Measurements from ENCODE around the gene SERPINI2.
A peak's percentile ranks its signal among the peaks of the same experiment; 100 is the strongest.

Gene SERPINI2

DNA sequence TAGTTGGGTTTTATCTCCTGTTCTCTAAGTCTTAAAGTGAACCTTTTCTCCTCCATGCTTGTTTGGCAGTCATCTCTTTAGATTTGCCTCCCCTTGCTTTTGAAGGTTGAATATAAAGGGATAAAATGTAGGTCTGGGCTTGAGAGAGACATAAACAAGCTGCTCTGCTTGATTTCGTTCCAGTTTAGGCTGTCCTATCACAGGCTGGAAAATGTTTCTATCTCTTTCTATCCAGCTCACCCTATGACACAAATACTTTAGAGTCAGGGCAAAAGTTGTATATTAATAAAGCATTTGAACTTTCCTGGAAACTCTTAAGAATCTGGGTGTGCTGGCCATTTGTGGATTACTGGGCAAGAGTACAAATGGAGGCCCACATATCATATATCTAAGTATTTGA, 64.2 kb downstream of the SERPINI2 start:
- H3K9me3 ChIP-seq (ENCODE audit: control insufficient read depth, insufficient read depth, low read length): no peaks in the 10 kb centered on the region
- H3K27me3 ChIP-seq (ENCODE audit: control insufficient read depth, low read length): no peaks in the 10 kb centered on the region; the same call in 1 of the 2 replicates
- H3K4me1 ChIP-seq (ENCODE audit: control insufficient read depth, low read length): no peaks in the 10 kb centered on the region
- no peak overlapping the region for H3K27ac ChIP-seq (ENCODE audit: low read depth, low read length)
- no peak overlapping the region for H3K4me3 ChIP-seq (ENCODE audit: low read length)
- H3K4me2 ChIP-seq (ENCODE audit: low read length): no peak overlapping the region
- no peak for TF ChIP-seq EZH2phosphoT487 (IDR thresholded peaks at IDR 0.05; ENCODE audit: borderline replicate concordance, low read length)
- TF ChIP-seq, protein P1, sequence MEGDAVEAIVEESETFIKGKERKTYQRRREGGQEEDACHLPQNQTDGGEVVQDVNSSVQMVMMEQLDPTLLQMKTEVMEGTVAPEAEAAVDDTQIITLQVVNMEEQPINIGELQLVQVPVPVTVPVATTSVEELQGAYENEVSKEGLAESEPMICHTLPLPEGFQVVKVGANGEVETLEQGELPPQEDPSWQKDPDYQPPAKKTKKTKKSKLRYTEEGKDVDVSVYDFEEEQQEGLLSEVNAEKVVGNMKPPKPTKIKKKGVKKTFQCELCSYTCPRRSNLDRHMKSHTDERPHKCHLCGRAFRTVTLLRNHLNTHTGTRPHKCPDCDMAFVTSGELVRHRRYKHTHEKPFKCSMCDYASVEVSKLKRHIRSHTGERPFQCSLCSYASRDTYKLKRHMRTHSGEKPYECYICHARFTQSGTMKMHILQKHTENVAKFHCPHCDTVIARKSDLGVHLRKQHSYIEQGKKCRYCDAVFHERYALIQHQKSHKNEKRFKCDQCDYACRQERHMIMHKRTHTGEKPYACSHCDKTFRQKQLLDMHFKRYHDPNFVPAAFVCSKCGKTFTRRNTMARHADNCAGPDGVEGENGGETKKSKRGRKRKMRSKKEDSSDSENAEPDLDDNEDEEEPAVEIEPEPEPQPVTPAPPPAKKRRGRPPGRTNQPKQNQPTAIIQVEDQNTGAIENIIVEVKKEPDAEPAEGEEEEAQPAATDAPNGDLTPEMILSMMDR (IDR thresholded peaks at IDR 0.05; ENCODE audit: low read depth, low read length, poor library complexity, severe bottlenecking): no peak
- no peaks in the 10 kb centered on the region for H4K20me1 ChIP-seq (ENCODE audit: control insufficient read depth, insufficient read depth, low read depth, low read length)
- no peaks in the 10 kb centered on the region for H3K9me2 ChIP-seq (replicated peaks; ENCODE audit: control insufficient read depth, low read length)
- no peaks in the 10 kb centered on the region for H3F3A ChIP-seq (ENCODE audit: control insufficient read depth, insufficient read depth)
- H3K36me3 ChIP-seq (ENCODE audit: control insufficient read depth, low read length): no peaks in the 10 kb centered on the region
- H3K79me2 ChIP-seq (ENCODE audit: control insufficient read depth, low read length): no peaks in the 10 kb centered on the region

DNA sequence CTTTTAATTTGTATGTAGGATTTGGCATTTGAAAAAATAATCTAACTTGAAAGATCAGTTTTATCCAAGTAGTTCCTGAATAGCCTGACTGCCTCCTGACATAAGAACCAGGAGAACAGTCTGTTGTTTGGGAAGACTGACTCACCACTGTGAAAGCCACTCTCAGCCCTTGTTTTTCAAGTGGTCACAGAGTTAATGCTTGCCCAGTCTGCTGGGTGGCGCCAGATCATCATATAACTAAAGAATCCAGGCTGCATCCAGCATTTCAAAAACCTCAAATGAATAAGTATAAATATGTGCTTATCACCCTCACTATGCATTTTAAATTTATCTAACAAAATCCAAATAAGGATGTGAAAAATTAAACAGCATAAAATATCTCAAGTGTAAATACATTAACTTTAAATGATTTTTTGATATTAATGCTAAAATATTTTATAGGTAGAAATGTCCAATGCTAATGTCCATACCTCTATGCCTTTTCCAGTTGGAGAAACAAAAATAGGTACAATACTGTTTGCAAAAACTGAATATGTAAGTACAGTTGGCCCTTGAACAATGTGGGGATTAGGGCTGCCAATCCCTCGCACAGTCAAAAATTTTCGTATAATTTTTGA, 66.9 kb downstream of the SERPINI2 start:
- TF ChIP-seq, protein P1 (IDR thresholded peaks at IDR 0.05; ENCODE audit: low read depth, low read length, poor library complexity, severe bottlenecking): peak; percentile 58
- no peak for TF ChIP-seq EZH2phosphoT487 (IDR thresholded peaks at IDR 0.05; ENCODE audit: borderline replicate concordance, low read length)
- H3K36me3 ChIP-seq (ENCODE audit: control insufficient read depth, low read length): no peaks in the 10 kb centered on the region
- no peaks in the 10 kb centered on the region for H3K4me1 ChIP-seq (ENCODE audit: control insufficient read depth, low read length)
- H3K27ac ChIP-seq (ENCODE audit: low read depth, low read length): no peak overlapping the region
- no peaks in the 10 kb centered on the region for H3F3A ChIP-seq (ENCODE audit: control insufficient read depth, insufficient read depth)
- no peak overlapping the region for H3K4me2 ChIP-seq (ENCODE audit: low read length)
- H4K20me1 ChIP-seq (ENCODE audit: control insufficient read depth, insufficient read depth, low read depth, low read length): no peaks in the 10 kb centered on the region
- no peaks in the 10 kb centered on the region for H3K9me3 ChIP-seq (ENCODE audit: control insufficient read depth, insufficient read depth, low read length)
- no peaks in the 10 kb centered on the region for H3K79me2 ChIP-seq (ENCODE audit: control insufficient read depth, low read length)
- no peaks in the 10 kb centered on the region; the same call in 1 of the 2 replicates for H3K27me3 ChIP-seq (ENCODE audit: control insufficient read depth, low read length)
- H3K4me3 ChIP-seq (ENCODE audit: low read length): no peak overlapping the region
- H3K9me2 ChIP-seq (replicated peaks; ENCODE audit: control insufficient read depth, low read length): no peaks in the 10 kb centered on the region

DNA sequence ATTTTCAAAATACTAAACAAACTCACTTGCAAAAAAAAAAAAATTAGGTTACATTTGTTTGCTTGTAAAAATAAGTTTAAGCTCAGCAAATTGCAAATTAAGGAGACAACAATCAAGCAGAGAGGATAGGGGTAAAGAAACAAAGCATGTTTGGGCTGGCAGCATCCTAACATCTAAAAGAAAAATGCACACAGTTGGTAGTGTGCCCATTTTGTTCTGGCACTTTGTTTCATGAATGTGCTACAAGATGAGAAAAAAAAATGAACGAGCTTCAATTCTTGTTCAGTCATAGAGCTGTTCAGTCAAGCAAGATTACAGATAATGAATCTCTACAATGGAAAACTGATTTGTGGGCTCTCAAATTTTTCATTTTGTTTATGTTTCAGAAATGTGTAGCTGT, 76.0 kb downstream of the SERPINI2 start:
- no peak for TF ChIP-seq EZH2phosphoT487 (IDR thresholded peaks at IDR 0.05; ENCODE audit: borderline replicate concordance, low read length)
- TF ChIP-seq, protein P1 (IDR thresholded peaks at IDR 0.05; ENCODE audit: low read depth, low read length, poor library complexity, severe bottlenecking): no peak
- H3K9me3 ChIP-seq (ENCODE audit: control insufficient read depth, insufficient read depth, low read length): no peaks in the 10 kb centered on the region
- H3K27me3 ChIP-seq (ENCODE audit: control insufficient read depth, low read length): peaks cover 6% of the 10 kb centered on the region; the same call in 1 of the 2 replicates
- no peaks in the 10 kb centered on the region for H3K79me2 ChIP-seq (ENCODE audit: control insufficient read depth, low read length)
- no peak overlapping the region for H3K4me2 ChIP-seq (ENCODE audit: low read length)
- no peaks in the 10 kb centered on the region for H3K9me2 ChIP-seq (replicated peaks; ENCODE audit: control insufficient read depth, low read length)
- H3F3A ChIP-seq (ENCODE audit: control insufficient read depth, insufficient read depth): no peaks in the 10 kb centered on the region
- H3K36me3 ChIP-seq (ENCODE audit: control insufficient read depth, low read length): no peaks in the 10 kb centered on the region
- no peaks in the 10 kb centered on the region for H4K20me1 ChIP-seq (ENCODE audit: control insufficient read depth, insufficient read depth, low read depth, low read length)
- no peaks in the 10 kb centered on the region for H3K4me1 ChIP-seq (ENCODE audit: control insufficient read depth, low read length)
- H3K4me3 ChIP-seq (ENCODE audit: low read length): no peak overlapping the region
- no peak overlapping the region for H3K27ac ChIP-seq (ENCODE audit: low read depth, low read length)

Data from DOHH2 (cell line).